HG02885 (cell line): ENCODE results near the gene CBLC.
"Not testable (repeated sequence)": the region's sequence is repeated elsewhere in the genome, so short reads cannot be mapped to it uniquely, and the experiment has no call there.

Experiments
- ATAC-seq: cut with Tn5 transposase; IDR thresholded peaks from one replicate; pipeline ENCODE4 v1.9.1; 2021; ENCODE audit warnings: mild to moderate bottlenecking; ENCODE audit not compliant: unreplicated experiment, poor library complexity

CBLC gene

GRCh38 chr19:44759083-44759804, 18.4 kb upstream of the CBLC start:
- no peak for ATAC-seq

- no peak for ATAC-seq
These were observed 15.7 kb upstream of the CBLC start for GRCh38 chr19:44762038-44762437.

DNA sequence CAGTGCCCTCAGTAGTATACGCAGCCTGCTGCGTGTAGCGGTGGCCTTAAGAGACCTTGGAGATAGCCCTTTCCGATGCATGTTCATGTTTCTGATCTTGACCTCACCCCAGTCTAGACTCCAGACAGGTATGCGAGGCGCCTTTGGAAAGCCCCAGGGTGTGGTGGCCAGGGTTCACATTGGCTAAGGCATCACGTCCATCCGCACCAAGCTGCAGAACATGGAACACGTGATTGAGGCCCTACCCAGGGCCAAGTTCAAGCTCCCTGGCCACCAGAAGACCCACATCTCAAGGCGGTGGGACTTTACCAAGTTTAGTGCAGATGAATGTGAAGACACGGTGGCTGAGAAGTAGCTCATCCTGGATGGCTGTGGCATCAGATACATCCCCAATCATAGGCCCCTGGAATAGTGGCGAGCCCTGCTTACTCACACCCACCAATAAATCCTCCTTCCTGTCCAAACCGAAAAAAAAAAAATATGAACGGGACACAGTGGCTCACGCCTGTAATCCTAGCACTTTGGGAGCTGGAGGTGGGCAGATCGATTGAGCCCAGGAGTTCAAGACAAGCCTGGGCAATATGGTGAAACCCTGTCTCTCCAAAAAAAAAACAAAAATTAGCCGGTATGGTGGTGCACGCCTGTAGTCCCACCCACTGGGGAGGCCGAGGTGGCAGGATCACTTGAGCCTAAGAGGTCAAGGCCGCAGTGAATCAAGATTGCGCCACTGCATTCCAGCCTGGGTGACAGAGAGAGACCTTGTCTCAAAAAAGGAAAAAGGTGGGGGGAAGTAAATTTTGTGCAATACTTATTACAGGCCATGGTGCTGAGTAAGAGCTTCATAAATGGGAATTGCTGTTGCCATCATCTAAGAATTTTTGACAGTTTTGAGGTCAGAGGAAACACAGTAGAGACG, 12.4 kb upstream of the CBLC start:
- no peak for ATAC-seq

- ATAC-seq = no peak
These were observed 11.7 kb upstream of the CBLC start for GRCh38 chr19:44765949-44766335.

GRCh38 chr19:44767295-44768180, 10.2 kb upstream of the CBLC start:
- ATAC-seq = no peak

- ATAC-seq = peak; percentile 99
These were observed 7.0 kb upstream of the CBLC start for GRCh38 chr19:44770550-44771257.

DNA sequence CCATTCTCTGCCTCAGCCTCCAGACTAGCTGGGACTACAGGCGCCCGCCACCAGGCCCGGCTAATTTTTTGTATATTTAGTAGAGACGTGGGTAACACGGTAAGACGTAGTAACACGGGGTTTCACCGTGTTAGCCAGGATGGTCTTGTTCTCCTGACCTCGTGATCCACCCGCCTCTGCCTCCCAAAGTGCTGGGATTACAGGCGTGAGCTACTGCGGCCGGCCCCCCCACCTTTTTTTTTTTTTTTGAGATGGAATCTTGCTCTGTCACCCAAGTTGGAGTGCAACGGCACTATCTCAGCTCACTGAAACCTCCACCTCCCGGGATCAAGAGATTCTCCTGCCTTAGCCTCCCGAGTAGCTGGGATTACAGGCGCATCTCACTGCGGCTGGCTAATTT, 5.5 kb upstream of the CBLC start:
- not testable (repeated sequence) for ATAC-seq

DNA sequence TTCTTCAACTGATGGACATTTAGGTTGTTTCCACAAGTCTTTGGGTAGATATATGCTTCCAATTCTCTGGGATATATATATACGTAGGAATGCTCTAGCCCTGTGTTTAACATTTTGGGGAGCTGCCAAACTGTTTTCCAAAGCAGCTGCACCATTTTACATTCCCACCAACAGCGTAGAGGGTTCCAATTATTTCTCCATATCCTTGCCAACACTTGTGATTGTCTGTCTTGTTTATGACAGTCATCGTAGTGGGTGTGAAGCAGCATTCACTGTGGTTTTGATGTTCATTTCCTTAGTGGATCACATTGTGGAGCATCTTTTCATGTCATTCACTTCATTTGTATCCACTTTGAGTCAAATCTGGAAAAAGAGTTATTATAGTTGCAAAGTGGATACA, 4.7 kb upstream of the CBLC start:
- ATAC-seq = no peak

- ATAC-seq = no peak
These were observed 1.9 kb upstream of the CBLC start for GRCh38 chr19:44775676-44776240.

DNA sequence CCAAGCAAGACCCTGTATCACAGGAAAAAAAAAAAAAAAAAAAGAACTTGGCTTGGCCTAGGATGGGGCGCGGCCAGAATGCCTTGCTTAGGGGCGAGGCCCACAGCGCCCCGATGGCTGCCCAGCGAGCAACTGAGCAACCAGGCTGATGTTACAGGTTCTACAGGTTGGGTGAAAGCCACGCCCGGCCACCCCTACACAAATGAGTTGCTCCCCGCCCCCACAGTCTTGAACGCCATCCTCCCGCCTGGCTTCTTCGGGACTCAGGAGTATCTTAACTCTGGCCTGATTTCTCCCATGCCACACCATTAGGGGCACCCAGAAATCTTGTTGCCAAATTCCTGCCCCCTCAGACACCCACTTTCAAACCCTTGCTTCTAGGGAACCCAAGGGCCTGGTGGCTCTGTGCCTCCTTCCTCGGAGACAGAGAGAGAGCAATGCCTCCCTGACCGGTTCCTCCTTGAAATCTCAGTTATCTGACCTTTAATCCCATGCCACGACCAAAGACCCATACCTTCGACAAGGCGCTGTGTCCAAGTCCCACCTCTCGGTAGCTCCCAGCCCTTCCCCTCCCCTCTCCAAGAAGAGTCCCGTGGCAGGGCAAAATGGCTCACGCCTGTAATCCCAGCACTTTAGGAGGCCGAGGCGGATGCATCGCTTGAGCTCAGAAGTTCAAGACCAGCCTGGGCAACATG, 1.1 kb upstream of the CBLC start:
- no peak for ATAC-seq

GRCh38 chr19:44779150-44779549, 1.5 kb downstream of the CBLC start:
- ATAC-seq = no peak

GRCh38 chr19:44781694-44782093, 4.0 kb downstream of the CBLC start:
- ATAC-seq = not testable (repeated sequence)

DNA sequence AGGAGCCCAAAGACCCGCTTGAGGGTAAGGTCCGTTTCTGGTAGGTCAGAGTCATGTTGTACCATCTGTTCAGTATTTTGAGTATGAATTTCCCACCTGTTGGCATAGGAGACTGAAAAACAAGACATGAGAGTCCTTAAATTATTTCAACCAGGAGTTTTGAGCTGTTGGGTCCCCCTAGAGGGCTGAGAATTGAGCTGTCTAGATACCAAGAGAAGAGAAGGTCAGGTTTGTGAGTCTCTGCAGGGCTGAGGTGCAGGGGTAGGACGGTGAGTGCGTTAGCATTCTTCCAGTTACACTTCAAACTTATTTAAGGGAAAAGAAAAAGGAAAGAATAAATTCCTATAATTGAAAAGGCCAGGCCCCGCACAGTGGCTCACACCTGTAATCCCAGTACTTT, 5.0 kb downstream of the CBLC start:
- ATAC-seq = no peak

DNA sequence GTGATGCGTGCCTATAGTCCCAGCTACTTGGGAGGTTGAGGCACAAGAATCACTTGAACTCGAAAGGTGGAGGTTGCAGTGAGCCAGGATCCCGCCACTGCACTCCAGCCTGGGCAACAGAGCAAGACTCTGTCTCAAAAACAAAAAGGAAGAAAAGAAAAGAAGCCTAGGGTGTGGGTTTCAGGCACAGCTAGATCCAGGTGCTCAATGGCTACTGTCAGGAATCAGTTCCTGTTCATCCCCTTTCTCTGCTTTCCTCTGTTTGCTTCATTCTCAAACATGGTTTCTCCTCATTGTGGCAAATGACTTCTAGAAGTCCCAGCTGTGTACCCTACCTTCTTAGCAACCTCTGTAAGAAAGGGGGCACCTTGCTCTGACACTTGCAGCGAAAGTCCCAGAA, 5.9 kb downstream of the CBLC start:
- no peak for ATAC-seq

GRCh38 chr19:44785271-44785670, 7.6 kb downstream of the CBLC start:
- no peak for ATAC-seq

DNA sequence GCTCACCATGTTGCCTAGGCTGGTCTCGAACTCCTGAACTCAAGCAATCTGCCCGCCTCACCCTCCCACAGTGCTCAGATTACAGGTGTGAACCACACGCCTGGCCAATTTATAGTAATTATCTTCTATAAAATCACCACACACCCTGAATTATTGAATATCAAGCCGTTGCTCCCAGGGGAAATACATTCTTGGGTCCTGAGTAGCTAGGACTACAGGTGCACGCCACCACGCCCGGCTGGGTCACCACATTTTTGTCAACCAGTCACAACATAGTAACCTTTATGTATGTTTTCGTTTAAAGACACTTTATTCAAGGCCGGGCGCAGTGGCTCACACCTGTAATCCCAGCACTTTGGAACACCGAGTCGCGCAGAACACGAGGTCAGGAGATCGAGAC, 8.3 kb downstream of the CBLC start:
- no peak for ATAC-seq

GRCh38 chr19:44788971-44789370, 11.3 kb downstream of the CBLC start:
- ATAC-seq = no peak

- ATAC-seq = no peak
These were observed 12.3 kb downstream of the CBLC start for GRCh38 chr19:44789943-44790483.

DNA sequence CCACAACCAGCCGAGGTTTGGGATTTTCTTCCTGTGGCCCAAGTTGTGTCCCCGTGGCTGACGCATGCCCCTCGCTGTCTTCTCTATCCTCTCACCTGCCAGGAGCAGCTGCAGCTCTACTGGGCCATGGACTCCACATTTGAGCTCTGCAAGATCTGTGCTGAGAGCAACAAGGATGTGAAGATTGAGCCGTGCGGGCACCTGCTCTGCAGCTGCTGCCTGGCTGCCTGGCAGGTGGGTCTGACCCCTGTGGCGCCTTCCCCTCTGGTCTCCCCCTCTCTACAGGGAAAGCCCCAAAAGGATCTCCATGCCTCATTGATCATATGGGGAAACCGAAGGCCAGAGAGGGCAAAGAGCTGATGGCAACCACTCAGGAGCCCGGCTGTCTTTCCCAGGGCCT, 14.6 kb downstream of the CBLC start:
- no peak for ATAC-seq
